SU-DHL-6 (cell line): Measurements from ENCODE around the gene FSTL4.

Experiments
- H2AFZ ChIP-seq: fragments of 200-600 bp; sonication (generic); 2 replicates; pipeline ENCODE4 v1.6.1; 2014; ENCODE audit warnings: low read depth, mild to moderate bottlenecking, moderate library complexity, mixed read lengths, antibody characterized with exemption, low read length; ENCODE audit not compliant: severe bottlenecking
- H3F3A ChIP-seq: fragments of 200-600 bp; shearing (Covaris generic); 2 replicates; pipeline ENCODE4 v1.6.0; 2016; ENCODE audit warnings: antibody characterized with exemption, mild to moderate bottlenecking; ENCODE audit not compliant: insufficient read depth
- H3K27ac ChIP-seq: fragments of 200-600 bp; sonication (generic); 2 replicates; pipeline ENCODE4 v1.5.1; 2016; ENCODE audit warnings: low read depth, mild to moderate bottlenecking, low read length, moderate library complexity, mixed read lengths
- H3K27me3 ChIP-seq: fragments of 200-600 bp; sonication (generic), shearing (Covaris generic); 2 replicates; pipeline ENCODE4 v1.6.0; 2014; ENCODE audit warnings: mild to moderate bottlenecking, low read length
- H3K36me3 ChIP-seq: fragments of 200-600 bp; sonication (generic); 2 replicates; pipeline ENCODE4 v1.6.1; 2014; ENCODE audit warnings: mild to moderate bottlenecking, low read length, mixed read lengths
- H3K4me2 ChIP-seq: fragments of 300-600, 200-600 bp; shearing (Covaris generic), sonication (generic); 2 replicates; pipeline ENCODE4 v1.6.0; 2014; ENCODE audit warnings: low read length, low read depth, mild to moderate bottlenecking; ENCODE audit not compliant: poor library complexity, severe bottlenecking
- H3K4me3 ChIP-seq: fragments of 200-600 bp; sonication (generic); 2 replicates; pipeline ENCODE4 v1.5.1; 2014; ENCODE audit warnings: antibody characterized with exemption, low read length, mild to moderate bottlenecking, mixed read lengths; ENCODE audit not compliant: insufficient read depth, poor library complexity, severe bottlenecking
- H3K79me2 ChIP-seq: fragments of 200-600 bp; sonication (generic); 2 replicates; pipeline ENCODE4 v1.6.1; 2014; ENCODE audit warnings: mild to moderate bottlenecking, low read length, moderate library complexity; ENCODE audit not compliant: insufficient read depth
- H3K9ac ChIP-seq: fragments of 200-600 bp; sonication (generic); 2 replicates; pipeline ENCODE4 v1.7.0; 2014; ENCODE audit warnings: mild to moderate bottlenecking, low read length
- H3K9me2 ChIP-seq: fragments of 200-600 bp; sonication (generic); replicated peaks from 2 replicates; pipeline ENCODE4 v1.6.1; 2014; ENCODE audit warnings: low read length; ENCODE audit not compliant: insufficient read depth
- H3K9me3 ChIP-seq: fragments of 200-600 bp; sonication (generic); 2 replicates; pipeline ENCODE4 v1.6.1; 2014; ENCODE audit warnings: low read length, mixed read lengths; ENCODE audit not compliant: insufficient read depth
- H4K20me1 ChIP-seq: fragments of 200-600 bp; sonication (generic); 2 replicates; pipeline ENCODE4 v1.6.1; 2014; ENCODE audit warnings: low read depth, mild to moderate bottlenecking, antibody characterized with exemption, low read length, moderate library complexity, mixed read lengths
- EZH2phosphoT487 ChIP-seq: fragments of 200-600 bp; sonication (generic), shearing (Covaris generic); conservative IDR thresholded peaks from 2 replicates; pipeline ENCODE4 v1.6.1; 2018; ENCODE audit warnings: mild to moderate bottlenecking, antibody characterized with exemption, low read length, moderate library complexity, mixed read lengths
- TF ChIP-seq, protein P1 (sequence below): fragments of 200-600 bp; sonication (generic); IDR thresholded peaks from one replicate; pipeline ENCODE4 v1.5.1; 2017; ENCODE audit warnings: antibody characterized with exemption, mild to moderate bottlenecking, low read length, moderate library complexity; ENCODE audit not compliant: insufficient read depth, poor library complexity, severe bottlenecking

FSTL4 gene

DNA sequence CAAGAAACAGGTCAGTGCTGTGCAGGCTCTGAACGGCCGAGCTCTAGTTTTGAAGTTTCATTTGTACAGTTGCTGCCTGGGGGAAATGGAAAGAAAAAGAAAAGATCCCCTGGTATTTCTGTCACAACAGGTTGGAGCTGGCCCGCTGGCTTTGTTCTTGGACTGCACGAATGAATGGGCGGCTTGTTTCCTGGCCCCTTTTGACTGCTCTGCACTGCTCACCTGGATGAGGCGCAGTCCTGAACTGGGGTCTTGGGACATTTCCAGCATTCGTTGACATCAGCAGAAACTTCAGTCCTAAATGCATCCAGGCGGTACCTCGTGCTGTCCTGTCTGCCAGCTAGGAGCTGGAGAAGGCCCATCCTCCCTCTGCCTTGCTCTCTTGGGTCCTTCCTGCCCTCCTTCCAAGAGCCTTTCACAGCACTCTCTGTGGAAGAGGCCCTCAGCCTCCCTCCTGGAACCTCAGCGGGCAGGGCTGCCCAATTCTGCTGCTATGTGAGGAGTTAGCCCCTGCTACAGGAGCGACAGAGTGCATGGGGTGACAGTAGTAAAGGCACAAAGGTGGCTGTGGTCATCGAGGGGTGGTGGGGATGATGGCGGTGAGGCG, 189.2 kb downstream of the FSTL4 start:
- H3K27me3 ChIP-seq = no peaks in the 10 kb centered on the region
- no peak overlapping the region for H3K9ac ChIP-seq
- H3K4me2 ChIP-seq = no peak overlapping the region
- no peaks in the 10 kb centered on the region for H4K20me1 ChIP-seq
- no peak overlapping the region for H3K27ac ChIP-seq
- no peaks in the 10 kb centered on the region for H3F3A ChIP-seq
- no peaks in the 10 kb centered on the region for H3K9me2 ChIP-seq
- H3K79me2 ChIP-seq = no peaks in the 10 kb centered on the region
- no peak for TF ChIP-seq EZH2phosphoT487
- TF ChIP-seq, protein P1, sequence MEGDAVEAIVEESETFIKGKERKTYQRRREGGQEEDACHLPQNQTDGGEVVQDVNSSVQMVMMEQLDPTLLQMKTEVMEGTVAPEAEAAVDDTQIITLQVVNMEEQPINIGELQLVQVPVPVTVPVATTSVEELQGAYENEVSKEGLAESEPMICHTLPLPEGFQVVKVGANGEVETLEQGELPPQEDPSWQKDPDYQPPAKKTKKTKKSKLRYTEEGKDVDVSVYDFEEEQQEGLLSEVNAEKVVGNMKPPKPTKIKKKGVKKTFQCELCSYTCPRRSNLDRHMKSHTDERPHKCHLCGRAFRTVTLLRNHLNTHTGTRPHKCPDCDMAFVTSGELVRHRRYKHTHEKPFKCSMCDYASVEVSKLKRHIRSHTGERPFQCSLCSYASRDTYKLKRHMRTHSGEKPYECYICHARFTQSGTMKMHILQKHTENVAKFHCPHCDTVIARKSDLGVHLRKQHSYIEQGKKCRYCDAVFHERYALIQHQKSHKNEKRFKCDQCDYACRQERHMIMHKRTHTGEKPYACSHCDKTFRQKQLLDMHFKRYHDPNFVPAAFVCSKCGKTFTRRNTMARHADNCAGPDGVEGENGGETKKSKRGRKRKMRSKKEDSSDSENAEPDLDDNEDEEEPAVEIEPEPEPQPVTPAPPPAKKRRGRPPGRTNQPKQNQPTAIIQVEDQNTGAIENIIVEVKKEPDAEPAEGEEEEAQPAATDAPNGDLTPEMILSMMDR = no peak
- H3K4me3 ChIP-seq = no peak overlapping the region
- no peaks in the 10 kb centered on the region for H3K36me3 ChIP-seq
- no peak overlapping the region for H2AFZ ChIP-seq
- no peaks in the 10 kb centered on the region for H3K9me3 ChIP-seq

DNA sequence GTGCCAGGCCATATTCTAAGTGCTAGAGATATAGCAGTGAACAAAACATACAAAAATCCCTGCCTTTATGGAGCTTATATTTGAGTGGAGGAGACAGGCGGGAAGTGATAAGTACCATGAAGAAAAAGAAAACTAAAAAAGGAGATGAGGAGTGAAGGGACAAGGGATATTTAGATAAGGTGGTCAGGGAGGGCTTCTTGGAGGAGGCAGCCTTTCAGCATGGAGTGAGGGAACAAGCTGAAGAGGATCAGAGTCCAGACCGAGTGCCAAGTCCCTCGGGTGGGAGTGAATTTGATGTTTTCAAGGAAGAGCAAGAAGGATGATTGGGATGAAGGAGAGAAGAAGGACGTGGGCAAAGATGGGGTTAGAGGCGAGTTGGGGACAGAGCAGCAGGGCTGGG, 190.5 kb downstream of the FSTL4 start:
- H4K20me1 ChIP-seq = no peaks in the 10 kb centered on the region
- no peaks in the 10 kb centered on the region for H3F3A ChIP-seq
- H3K27ac ChIP-seq = no peak overlapping the region
- no peak overlapping the region for H3K4me2 ChIP-seq
- H3K27me3 ChIP-seq = no peaks in the 10 kb centered on the region
- TF ChIP-seq, protein P1 = no peak
- TF ChIP-seq EZH2phosphoT487 = no peak
- H3K9me2 ChIP-seq = no peaks in the 10 kb centered on the region
- no peaks in the 10 kb centered on the region for H3K9me3 ChIP-seq
- no peak overlapping the region for H2AFZ ChIP-seq
- H3K36me3 ChIP-seq = no peaks in the 10 kb centered on the region
- H3K9ac ChIP-seq = no peak overlapping the region
- H3K4me3 ChIP-seq = no peak overlapping the region
- H3K79me2 ChIP-seq = no peaks in the 10 kb centered on the region

DNA sequence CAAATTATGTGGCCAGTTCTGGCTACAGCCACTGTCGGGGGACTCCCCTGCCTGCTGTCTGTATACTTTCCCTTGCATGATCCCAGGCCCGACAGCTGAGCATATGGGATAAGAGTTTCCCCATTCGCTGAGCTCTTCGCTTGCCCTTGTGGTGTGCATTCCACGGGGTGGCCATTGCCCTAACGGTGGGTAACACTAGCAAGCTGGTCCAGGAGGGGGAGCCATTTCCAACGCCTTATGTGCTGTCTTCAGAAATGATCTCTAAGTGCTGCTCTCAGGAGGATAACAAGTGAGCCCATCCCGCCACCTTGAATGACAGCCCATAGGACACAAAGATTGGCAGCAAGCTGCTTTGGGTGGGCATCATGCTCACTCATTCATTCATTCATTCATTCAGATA, 190.9 kb downstream of the FSTL4 start:
- Histone ChIP-seq H3K4me2 (no peak overlapping the region), H2AFZ (no peak overlapping the region), H3K27me3 (no peaks in the 10 kb centered on the region), H3K79me2 (no peaks in the 10 kb centered on the region), H3K9ac (no peak overlapping the region), H3K27ac (no peak overlapping the region), H4K20me1 (no peaks in the 10 kb centered on the region), H3K4me3 (no peak overlapping the region), H3F3A (no peaks in the 10 kb centered on the region), H3K9me2 (no peaks in the 10 kb centered on the region), H3K36me3 (no peaks in the 10 kb centered on the region), H3K9me3 (no peaks in the 10 kb centered on the region)
- TF ChIP-seq, protein P1 = peak; percentile 23
- TF ChIP-seq EZH2phosphoT487 = no peak
